NCI-H226 (cell line): ENCODE data around the gene OSTN.
"Not testable (repeated sequence)": the region's sequence is repeated elsewhere in the genome, so short reads cannot be mapped to it uniquely, and the experiment has no call there.

Experiments
- DNase-seq: peaks from one replicate; pipeline ENCODE4 v3.0.0-alpha.2; 2015

OSTN gene

GRCh38 chr3:191198932-191199331 is at the start of gene OSTN:
TSS of gene OSTN (plus strand) at chr3:191199241. CDS start at chr3:191212533, 13,292 bp downstream.
- DNase-seq: no peak

DNA sequence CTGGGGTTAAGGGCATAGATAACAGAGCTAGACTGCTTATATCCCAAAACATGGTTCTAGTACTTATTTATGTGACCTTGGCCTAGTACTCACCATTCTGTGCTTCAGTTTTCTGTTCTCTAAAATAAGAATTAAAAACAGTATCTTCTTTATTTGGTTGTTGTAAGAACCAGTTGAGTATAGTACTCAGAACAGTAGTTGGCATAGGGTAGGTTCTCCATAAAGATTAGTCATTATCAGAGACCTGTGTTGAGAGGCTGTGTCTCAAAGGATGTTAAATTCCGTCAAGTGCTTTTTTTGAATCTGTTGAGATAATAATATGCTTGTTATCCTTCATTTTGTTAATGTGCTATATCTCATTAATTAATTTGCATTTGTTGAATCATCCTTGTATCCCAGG is 47.4 kb upstream of the OSTN start:
- DNase-seq: no peak

DNA sequence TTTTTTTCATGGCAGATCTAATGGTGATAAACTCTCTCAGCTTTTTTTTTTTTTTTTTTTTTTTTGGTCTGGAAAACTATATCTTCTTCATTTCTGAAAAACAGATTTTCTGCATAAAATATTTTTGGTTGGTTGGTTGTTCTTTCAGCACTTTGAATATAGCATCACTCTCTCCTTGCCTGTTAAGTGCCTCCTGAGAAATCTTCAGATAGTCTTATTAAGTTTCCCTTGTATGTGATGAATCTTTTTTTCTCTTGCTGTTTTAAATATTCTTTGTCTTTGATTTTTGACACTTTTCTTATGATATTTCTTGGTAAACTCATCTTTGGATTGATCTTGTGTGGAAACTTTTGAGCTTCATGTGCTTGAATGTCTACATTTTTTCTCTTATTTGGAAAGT is 44.2 kb upstream of the OSTN start:
- no peak for DNase-seq

- no peak for DNase-seq
Measured at GRCh38 chr3:191158247-191158646, 40.8 kb upstream of the OSTN start.

GRCh38 chr3:191158815-191159214 is 40.2 kb upstream of the OSTN start:
- DNase-seq: no peak

DNA sequence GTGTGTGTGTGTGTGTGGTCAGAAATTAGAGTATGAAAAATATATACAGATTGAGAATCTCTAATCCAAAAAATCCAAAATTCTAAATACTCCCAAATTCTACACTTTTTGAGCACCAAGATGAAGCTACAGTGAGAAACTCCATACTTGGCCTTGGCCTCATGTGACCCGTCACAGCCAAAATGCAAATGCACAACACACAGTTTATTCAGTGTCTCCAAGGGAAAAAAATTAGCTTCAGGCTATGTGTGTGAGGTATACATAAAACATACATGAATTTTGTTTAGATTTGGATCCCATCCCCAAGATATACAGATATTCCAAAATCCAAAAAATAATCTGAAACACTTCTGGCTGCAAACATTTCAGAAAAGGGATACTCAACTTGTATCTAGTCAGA is 33.2 kb upstream of the OSTN start:
- DNase-seq: no peak

GRCh38 chr3:191166368-191166767 is 32.7 kb upstream of the OSTN start:
- DNase-seq: no peak

- no peak for DNase-seq
Measured at GRCh38 chr3:191169566-191169965, 29.5 kb upstream of the OSTN start.

- DNase-seq: no peak
Measured at GRCh38 chr3:191170097-191170496, 28.9 kb upstream of the OSTN start.

DNA sequence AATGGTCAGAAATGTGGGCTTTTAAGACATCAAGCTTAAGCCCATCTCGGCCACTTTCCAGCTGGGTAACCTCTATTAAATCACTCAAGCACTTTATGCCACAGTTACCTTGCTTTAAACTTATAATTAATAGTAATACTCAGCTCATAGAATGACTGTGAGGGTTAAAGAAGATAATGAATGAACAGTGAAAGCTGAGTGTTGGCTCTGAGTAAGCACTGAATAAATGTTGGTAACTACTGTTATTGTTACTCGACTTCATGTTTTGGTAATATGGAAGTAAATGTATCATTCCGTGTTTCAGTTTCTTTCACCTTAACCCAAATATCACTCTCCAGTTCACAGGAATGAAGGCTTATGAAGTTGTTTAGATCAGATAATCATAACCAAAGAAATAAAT is 23.9 kb upstream of the OSTN start:
- DNase-seq: no peak

GRCh38 chr3:191176038-191176785 is 22.8 kb upstream of the OSTN start:
- DNase-seq: no peak

DNA sequence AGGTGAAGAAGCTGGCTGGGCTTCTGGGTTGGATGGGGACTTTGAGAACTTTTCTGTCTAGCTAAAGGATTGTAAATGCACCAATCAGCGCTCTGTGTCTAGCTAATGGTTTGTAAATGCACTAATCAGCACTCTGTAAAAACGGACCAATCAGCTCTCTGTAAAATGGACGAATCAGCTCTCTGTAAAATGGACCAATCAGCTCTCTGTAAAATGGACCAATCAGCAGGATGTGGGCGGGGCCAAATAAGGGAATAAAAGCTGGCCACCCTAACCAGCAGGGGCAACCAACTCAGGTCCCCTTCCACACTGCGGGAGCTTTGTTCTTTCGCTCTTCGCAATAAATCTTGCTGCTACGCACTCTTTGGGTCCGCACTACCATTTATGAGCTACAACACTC is 13.7 kb upstream of the OSTN start:
- not testable (repeated sequence) for DNase-seq

GRCh38 chr3:191188246-191188645 is 10.8 kb upstream of the OSTN start:
- not testable (repeated sequence) for DNase-seq

DNA sequence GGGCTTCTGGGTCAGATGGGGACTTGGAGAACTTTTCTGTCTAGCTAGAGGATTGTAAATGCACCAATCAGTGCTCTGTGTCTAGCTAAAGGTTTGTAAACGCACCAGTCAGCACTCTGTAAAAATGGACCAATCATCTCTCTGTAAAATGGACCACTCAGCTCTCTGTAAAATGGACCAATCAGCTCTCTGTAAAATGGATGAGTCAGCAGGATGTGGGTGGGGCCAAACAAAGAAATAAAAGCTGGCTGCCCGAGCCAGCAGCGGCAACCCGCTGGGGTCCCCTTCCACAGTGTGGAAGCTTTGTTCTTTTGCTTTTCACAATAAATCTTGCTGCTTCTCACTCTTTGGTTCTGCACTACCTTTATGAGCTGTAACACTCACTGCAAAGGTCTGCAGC is 6.8 kb upstream of the OSTN start:
- DNase-seq: not testable (repeated sequence)

DNA sequence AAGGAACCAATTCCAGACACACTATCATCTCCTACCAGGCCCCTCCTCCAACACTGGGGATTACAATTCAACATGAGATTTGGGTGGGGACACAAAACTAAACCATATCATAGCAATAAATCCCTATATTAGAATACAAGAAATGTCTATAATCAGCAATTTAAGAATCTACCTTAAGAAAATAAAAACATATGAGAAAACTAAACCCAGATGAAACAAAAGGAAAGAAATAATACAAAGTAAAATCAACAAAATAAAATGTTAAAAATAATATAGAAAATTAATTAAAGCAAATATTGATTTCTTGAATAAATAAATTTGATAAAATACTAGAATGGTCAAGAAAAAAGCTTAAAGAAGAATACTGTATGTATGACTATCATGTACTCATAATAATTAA is 6.1 kb upstream of the OSTN start:
- no peak for DNase-seq

DNA sequence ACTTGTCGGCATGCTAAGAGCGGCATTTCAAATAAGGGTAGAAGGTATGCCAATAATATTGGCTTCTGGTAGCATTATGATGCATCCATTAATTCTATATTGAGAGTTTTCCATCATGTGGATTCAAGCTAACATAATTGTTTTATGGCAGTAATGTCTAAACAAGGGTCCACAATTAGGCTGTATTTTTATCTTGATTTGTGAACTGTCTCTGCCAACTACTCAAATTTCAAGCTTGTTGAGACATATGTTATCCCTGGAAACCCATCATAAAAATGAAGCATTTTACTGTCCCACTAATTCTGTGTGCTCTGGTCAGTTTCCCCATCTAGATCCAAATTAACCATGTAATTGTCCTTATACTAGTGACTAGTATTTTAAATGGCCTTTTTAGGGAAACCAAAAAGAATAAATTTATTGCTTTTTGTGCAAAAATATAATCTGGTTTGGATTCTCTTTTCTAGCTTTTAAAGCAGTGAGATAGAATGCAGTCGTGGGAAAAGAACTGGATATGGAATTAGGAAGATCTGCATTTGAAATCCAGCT is 1.2 kb upstream of the OSTN start:
- DNase-seq: no peak

GRCh38 chr3:191198480-191198879 is 561 bp upstream of the OSTN start:
- DNase-seq: no peak

- no peak for DNase-seq
Measured at GRCh38 chr3:191210032-191210431, 11.0 kb downstream of the OSTN start.

- DNase-seq: no peak
Measured at GRCh38 chr3:191216510-191216909, 17.5 kb downstream of the OSTN start.

- DNase-seq: no peak
Measured at GRCh38 chr3:191217301-191217700, 18.3 kb downstream of the OSTN start.

GRCh38 chr3:191220908-191221307 is 21.9 kb downstream of the OSTN start:
- DNase-seq: no peak

DNA sequence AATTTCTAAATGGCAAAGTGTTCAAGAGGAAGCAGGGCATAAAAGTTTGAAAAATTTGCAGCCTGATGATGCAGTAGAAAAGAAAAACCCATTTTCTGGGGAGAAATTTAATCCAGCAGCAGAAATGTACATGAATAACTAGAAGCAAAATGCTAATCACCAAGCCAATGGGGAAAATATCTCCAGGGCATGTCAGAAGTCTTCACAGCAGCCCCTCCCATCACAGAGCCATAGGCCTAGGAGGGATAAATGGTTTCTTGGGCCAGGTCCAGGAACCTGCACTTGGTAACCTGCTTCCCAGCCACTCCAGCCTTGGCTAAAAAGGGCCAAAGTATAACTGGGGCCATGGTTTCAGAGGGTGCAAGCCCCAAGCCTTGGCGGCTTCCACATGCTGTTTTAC is 22.6 kb downstream of the OSTN start:
- DNase-seq: no peak

- DNase-seq: no peak
Measured at GRCh38 chr3:191227541-191227940, 28.5 kb downstream of the OSTN start.

- DNase-seq: no peak
Measured at GRCh38 chr3:191234216-191234615, 35.2 kb downstream of the OSTN start.
